IMR-90 (cell line): Measurements from ENCODE around the gene GPX4. TPM values are rescaled to one million over a fixed set of nuclear protein-coding genes. Genes with fewer than 3 reads are reported as not detected.

Source experiments
- ATAC-seq: fragments of 200-7000 bp; cut with Tn5 transposase; 2 replicates; pipeline ENCODE4 v1.9.1; 2020; ENCODE audit warnings: low read depth, mild to moderate bottlenecking, moderate library complexity
- BruUV-seq: library from RNA; stranded (reverse); fragments of 400-500 nt; replicated peaks from 2 replicates; lab custom pipeline; 2021; lab: Mats Ljungman, UMichigan
- CTCF ChIA-PET: fragments of 300-600 bp; formaldehyde crosslinking; extraction: SDS; loops from one replicate; lab custom pipeline; 2021; ENCODE audit warnings: antibody characterized with exemption; lab: Yijun Ruan, JAX
- POLR2A ChIA-PET: fragments of 300-600 bp; sonication (Branson Sonifier 250); formaldehyde crosslinking; loops from one replicate; lab custom pipeline; 2022; ENCODE audit warnings: antibody characterized with exemption; ENCODE audit not compliant: unreplicated experiment; lab: Charles Lee
- DNase-seq: peaks from one replicate; pipeline ENCODE4 v3.0.0; 2013
- H2AFZ ChIP-seq: replicated peaks from 2 replicates; pipeline ENCODE3; 2013; ENCODE audit warnings: low read length, mild to moderate bottlenecking; ENCODE audit not compliant: poor library complexity
- H2AK5ac ChIP-seq: 2 replicates; pipeline ENCODE4 v1.6.1; 2013; ENCODE audit warnings: low read depth, low read length, inconsistent platforms
- H2AK9ac ChIP-seq: replicated peaks from 2 replicates; pipeline ENCODE3; 2013; ENCODE audit warnings: mild to moderate bottlenecking, low read depth, low read length, moderate library complexity; ENCODE audit not compliant: poor library complexity
- H2BK120ac ChIP-seq: 2 replicates; pipeline ENCODE4 v1.6.1; 2013; ENCODE audit warnings: low read depth, low read length, inconsistent platforms
- H2BK15ac ChIP-seq: 3 replicates; pipeline ENCODE4 v1.6.1; 2013; ENCODE audit warnings: low read depth, low read length, inconsistent platforms
- H2BK20ac ChIP-seq: 2 replicates; pipeline ENCODE4 v1.6.1; 2013; ENCODE audit warnings: low read depth, mild to moderate bottlenecking, inconsistent platforms, low read length, moderate library complexity
- H2BK5ac ChIP-seq: 2 replicates; pipeline ENCODE4 v1.6.1; 2013; ENCODE audit warnings: mild to moderate bottlenecking, low read depth, low read length, inconsistent platforms; ENCODE audit not compliant: poor library complexity, severe bottlenecking
- H3K14ac ChIP-seq: replicated peaks from 2 replicates; pipeline ENCODE4 v1.6.1; 2013; ENCODE audit warnings: low read depth, low read length, inconsistent platforms
- H3K18ac ChIP-seq: 2 replicates; pipeline ENCODE4 v1.6.1; 2013; ENCODE audit warnings: low read depth, low read length, control low read depth
- H3K23ac ChIP-seq: 2 replicates; pipeline ENCODE4 v1.6.1; 2013; ENCODE audit warnings: low read depth, low read length, inconsistent platforms
- H3K27ac ChIP-seq: 2 replicates; pipeline ENCODE4 v1.5.1; 2013; ENCODE audit warnings: mild to moderate bottlenecking, control low read depth, low read length; ENCODE audit not compliant: insufficient read depth
- H3K27me3 ChIP-seq: 2 replicates; pipeline ENCODE4 v1.6.1; 2013; ENCODE audit warnings: low read length; ENCODE audit not compliant: control insufficient read depth, insufficient read depth
- H3K36me3 ChIP-seq: 2 replicates; pipeline ENCODE4 v1.6.1; 2013; ENCODE audit warnings: low read length, mixed read lengths; ENCODE audit not compliant: control insufficient read depth, insufficient read depth
- H3K4ac ChIP-seq: 2 replicates; pipeline ENCODE4 v1.6.1; 2013; ENCODE audit warnings: low read depth, low read length, inconsistent platforms
- H3K4me1 ChIP-seq: 2 replicates; pipeline ENCODE4 v1.6.1; 2013; ENCODE audit warnings: low read length, mixed read lengths; ENCODE audit not compliant: control insufficient read depth, insufficient read depth
- H3K4me2 ChIP-seq: 2 replicates; pipeline ENCODE4 v1.6.1; 2013; ENCODE audit warnings: low read depth, mild to moderate bottlenecking, control low read depth, low read length, moderate library complexity
- H3K4me3 ChIP-seq: 2 replicates; pipeline ENCODE4 v1.5.1; 2013; ENCODE audit warnings: low read depth, mild to moderate bottlenecking, control low read depth, low read length, moderate library complexity; ENCODE audit not compliant: insufficient read depth
- H3K56ac ChIP-seq: 2 replicates; pipeline ENCODE4 v1.6.1; 2013; ENCODE audit warnings: low read length, inconsistent platforms; ENCODE audit not compliant: insufficient read depth; ENCODE audit errors: extremely low read depth
- H3K79me1 ChIP-seq, 2 experiments: 2 replicates each; pipeline ENCODE4 v1.6.1; 2013; ENCODE audit warnings: low read length in 2 of 2, inconsistent platforms in 1 of 2, low read depth in 1 of 2
- H3K9ac ChIP-seq: 2 replicates; pipeline ENCODE4 v1.6.1; 2013; ENCODE audit warnings: low read depth, low read length, control low read depth
- H3K9me1 ChIP-seq: 2 replicates; pipeline ENCODE4 v1.6.1; 2013; ENCODE audit warnings: low read length, inconsistent platforms; ENCODE audit not compliant: insufficient read depth
- H3K9me3 ChIP-seq: 2 replicates; pipeline ENCODE4 v1.6.1; 2013; ENCODE audit warnings: low read length; ENCODE audit not compliant: control insufficient read depth, insufficient read depth
- H4K20me1 ChIP-seq: 2 replicates; pipeline ENCODE4 v1.6.1; 2013; ENCODE audit warnings: low read length, inconsistent platforms; ENCODE audit not compliant: insufficient read depth
- H4K5ac ChIP-seq: 2 replicates; pipeline ENCODE4 v1.6.1; 2013; ENCODE audit warnings: mild to moderate bottlenecking, low read depth, low read length, control low read depth
- H4K8ac ChIP-seq, 2 experiments: 2 replicates each; pipeline ENCODE4 v1.6.1; 2013; ENCODE audit warnings: low read depth in 2 of 2, low read length in 2 of 2, control low read depth in 1 of 2, inconsistent platforms in 1 of 2
- H4K91ac ChIP-seq: 2 replicates; pipeline ENCODE4 v1.6.1; 2013; ENCODE audit warnings: low read depth, low read length, inconsistent platforms; ENCODE audit not compliant: insufficient read depth
- MAFK ChIP-seq: IDR thresholded peaks from 2 replicates; pipeline ENCODE4 v1.6.1; 2012; ENCODE audit warnings: low read depth, low read length, improper control_type of control experiment
- NFE2L2 ChIP-seq: fragments of 150-350 bp; IDR thresholded peaks from 2 replicates; pipeline ENCODE4 v1.6.1; 2016; ENCODE audit warnings: low read depth, mild to moderate bottlenecking, low read length
- WGBS, 2 experiments: methylation state at CpG; one replicate each; pipeline versions ENCODE4 v1.1.5 to v1.1.7; 2013; ENCODE audit warnings: missing lambda C conversion rate in 2 of 2; ENCODE audit not compliant: insufficient read length in 1 of 2; ENCODE audit errors: extremely low coverage in 2 of 2; 5-methylcytosine and 5-hydroxymethylcytosine counted together
- dilution Hi-C: fragments of 300-500 bp; cut with HindIII; formaldehyde crosslinking; loops from one replicate; pipeline ENCODE4 v1.14.3; 2018; ENCODE audit warnings: low sequenced_read_pairs; ENCODE audit not compliant: unreplicated experiment
- in situ Hi-C: fragments of 300-500 bp; cut with MboI; formaldehyde crosslinking; loops from 3 replicates; pipeline ENCODE4 v1.14.3; 2019; ENCODE audit warnings: low sequenced_read_pairs, inconsistent platforms, mixed read lengths
- intact Hi-C: fragments of 100-400 bp; cut with micrococcal nuclease; formaldehyde crosslinking; loops from 2 replicates; pipeline ENCODE4 v1.10.0; 2022
- polyA plus RNA-seq, 3 experiments: library from polyadenylated mRNA; depleted of rRNA; stranded (reverse); fragments of >200 nt; gene quantifications; 2 replicates each; pipeline ENCODE4 v1.2.3, GENCODE V29; 2012; ENCODE audit warnings: low replicate concordance in 1 of 3
- total RNA-seq: library from RNA; depleted of rRNA; stranded (reverse); fragments of >200 nt; gene quantifications from 2 replicates; pipeline ENCODE4 v1.2.3, GENCODE V29; 2012
- TF ChIP-seq, protein P1 (sequence below): fragments of 150-350 bp; IDR thresholded peaks from 2 replicates; pipeline ENCODE4 v1.6.1; 2017; ENCODE audit warnings: mild to moderate bottlenecking, antibody characterized with exemption, low read length, low read depth

Gene GPX4
- total and polyA plus RNA-seq, 2 of the 4 experiments (the other 2 are of a cell fraction) = 357 to 1,083 TPM

DNA sequence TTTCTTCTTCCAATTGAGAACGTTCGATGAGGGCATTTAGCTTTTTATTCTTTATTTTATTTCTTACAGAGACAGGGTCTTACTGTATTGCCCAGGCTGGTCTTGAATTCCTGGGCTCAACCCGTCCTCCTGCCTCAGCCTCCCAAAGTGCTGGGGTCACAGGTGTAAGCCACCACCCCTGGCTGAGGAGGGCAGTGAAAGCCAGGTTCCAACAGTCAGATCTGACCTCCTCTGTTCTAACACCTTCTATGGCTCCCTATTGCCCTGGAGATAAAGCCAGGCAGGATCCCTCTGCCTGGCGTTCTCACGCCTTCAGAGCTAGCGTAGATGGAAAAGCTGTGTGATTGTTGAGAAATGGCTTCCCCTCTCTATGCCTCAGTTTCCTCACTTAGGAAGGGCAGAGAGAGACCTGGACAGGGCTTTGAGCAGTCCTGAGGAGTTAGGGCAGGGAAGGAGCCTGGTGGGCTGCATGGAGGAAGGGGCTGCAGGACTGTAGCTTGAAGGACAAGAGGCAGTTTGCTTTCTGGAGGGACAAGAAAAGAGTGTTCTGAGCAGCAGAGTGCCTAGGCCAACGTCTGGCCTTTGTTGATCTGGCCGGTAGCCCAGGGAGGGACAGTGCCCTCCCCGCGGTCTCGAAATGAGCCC lies 31.3 kb upstream of the GPX4 start:
- ChIA-PET POLR2A (no interaction called here), CTCF (no interaction called here)
- in situ Hi-C loops (no loop called here), dilution Hi-C loops (no loop called here), intact Hi-C loops (no loop called here)
- no peak overlapping the region for H3K27ac ChIP-seq
- H2BK20ac ChIP-seq = no peak overlapping the region
- DNase-seq (no peak), ATAC-seq (no peak)
- no peaks in the 10 kb centered on the region for H3K9me1 ChIP-seq
- H3K56ac ChIP-seq = no peak overlapping the region
- no peak overlapping the region for H3K4me3 ChIP-seq
- H3K18ac ChIP-seq = no peak overlapping the region
- H2BK5ac ChIP-seq = no peak overlapping the region
- H3K9ac ChIP-seq = no peak overlapping the region
- no peak overlapping the region for H2AK9ac ChIP-seq
- H2AK5ac ChIP-seq = no peak overlapping the region
- H2BK120ac ChIP-seq = no peak overlapping the region
- no peak overlapping the region for H3K4me2 ChIP-seq
- H3K14ac ChIP-seq = no peak overlapping the region
- no peak overlapping the region for H3K4ac ChIP-seq
- no peak overlapping the region for H2AFZ ChIP-seq
- no TSS peak for BruUV-seq
- H4K5ac ChIP-seq = no peak overlapping the region
- H4K91ac ChIP-seq = no peak overlapping the region
- no peaks in the 10 kb centered on the region; the same call in 1 of the 2 replicates for H4K20me1 ChIP-seq
- H3K79me1 ChIP-seq = no peaks in the 10 kb centered on the region
- H2BK15ac ChIP-seq = no peak overlapping the region
- H4K8ac ChIP-seq = no peak overlapping the region
- H3K9me3 ChIP-seq = peaks cover 2% of the 10 kb centered on the region; the same call in 1 of the 2 replicates
- H3K27me3 ChIP-seq = peaks cover 37% of the 10 kb centered on the region
- TF ChIP-seq, protein P1, sequence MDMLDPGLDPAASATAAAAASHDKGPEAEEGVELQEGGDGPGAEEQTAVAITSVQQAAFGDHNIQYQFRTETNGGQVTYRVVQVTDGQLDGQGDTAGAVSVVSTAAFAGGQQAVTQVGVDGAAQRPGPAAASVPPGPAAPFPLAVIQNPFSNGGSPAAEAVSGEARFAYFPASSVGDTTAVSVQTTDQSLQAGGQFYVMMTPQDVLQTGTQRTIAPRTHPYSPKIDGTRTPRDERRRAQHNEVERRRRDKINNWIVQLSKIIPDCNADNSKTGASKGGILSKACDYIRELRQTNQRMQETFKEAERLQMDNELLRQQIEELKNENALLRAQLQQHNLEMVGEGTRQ = no peak
- TF ChIP-seq NFE2L2 (no peak), MAFK (no peak)
- H3K36me3 ChIP-seq = no peaks in the 10 kb centered on the region
- no peaks in the 10 kb centered on the region for H3K4me1 ChIP-seq
- 75% methylated on average over 2 of the region's 11 CpGs; no CpG with 5 or more reads in 1 of the 2 experiments for WGBS, 2 experiments
- H3K23ac ChIP-seq = no peak overlapping the region
